Activated T-cell treated with anti-CD3 and anti-CD28 coated beads for 24 hours (primary cell): ENCODE measurements around the gene RRBP1.
"Not testable (repeated sequence)": the region's sequence is repeated elsewhere in the genome, so short reads cannot be mapped to it uniquely, and the experiment has no call there.

Experiments used
- DNase-seq: peaks from one replicate; pipeline ENCODE4 v3.0.0-alpha.2; 2020; ENCODE audit warnings: low read depth

The RRBP1 gene

DNA sequence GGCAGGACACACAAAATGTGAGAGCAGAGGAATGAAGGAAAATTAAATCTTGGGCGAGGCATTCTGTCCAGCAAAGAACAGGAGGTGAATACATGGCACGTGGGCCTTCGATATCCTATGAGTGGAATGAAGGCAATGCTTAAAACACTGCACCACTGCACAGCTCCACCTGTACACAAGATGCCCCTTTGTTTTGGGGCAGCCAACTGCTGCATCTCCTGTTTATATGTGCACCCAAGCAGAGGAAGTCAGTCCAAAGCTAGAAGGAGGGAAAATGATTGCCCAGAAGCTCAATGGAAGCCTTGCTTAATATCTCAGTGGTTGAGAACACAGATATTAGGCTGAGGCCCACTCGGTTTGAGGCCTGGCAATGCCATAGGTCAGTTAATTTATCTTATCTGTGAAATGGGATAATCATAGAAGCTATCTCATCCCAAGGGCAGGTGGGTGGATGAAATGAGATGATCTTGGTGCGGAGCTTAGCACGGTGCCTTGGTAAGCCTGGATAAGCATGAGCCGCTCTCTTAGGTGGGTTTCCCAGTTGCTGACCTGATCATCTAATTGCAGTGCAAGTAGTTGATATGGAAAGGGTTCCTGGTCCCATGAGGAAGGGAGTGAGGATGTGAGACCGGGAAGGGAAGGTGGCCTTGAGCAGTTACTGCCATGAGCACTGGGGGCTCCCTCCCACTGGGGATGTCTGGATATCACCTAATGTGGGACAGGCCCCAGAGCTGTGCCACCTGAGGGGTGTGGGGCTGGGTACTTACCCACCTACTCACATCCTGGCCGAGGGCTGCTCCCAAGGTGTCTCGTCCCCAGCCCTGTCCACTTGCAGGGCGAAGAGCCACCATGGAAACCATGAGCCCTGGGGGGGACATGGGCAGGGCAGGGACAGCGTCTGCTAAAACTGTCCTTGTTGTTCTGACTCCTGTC is 27.6 kb upstream of the RRBP1 start:
- no peak for DNase-seq

DNA sequence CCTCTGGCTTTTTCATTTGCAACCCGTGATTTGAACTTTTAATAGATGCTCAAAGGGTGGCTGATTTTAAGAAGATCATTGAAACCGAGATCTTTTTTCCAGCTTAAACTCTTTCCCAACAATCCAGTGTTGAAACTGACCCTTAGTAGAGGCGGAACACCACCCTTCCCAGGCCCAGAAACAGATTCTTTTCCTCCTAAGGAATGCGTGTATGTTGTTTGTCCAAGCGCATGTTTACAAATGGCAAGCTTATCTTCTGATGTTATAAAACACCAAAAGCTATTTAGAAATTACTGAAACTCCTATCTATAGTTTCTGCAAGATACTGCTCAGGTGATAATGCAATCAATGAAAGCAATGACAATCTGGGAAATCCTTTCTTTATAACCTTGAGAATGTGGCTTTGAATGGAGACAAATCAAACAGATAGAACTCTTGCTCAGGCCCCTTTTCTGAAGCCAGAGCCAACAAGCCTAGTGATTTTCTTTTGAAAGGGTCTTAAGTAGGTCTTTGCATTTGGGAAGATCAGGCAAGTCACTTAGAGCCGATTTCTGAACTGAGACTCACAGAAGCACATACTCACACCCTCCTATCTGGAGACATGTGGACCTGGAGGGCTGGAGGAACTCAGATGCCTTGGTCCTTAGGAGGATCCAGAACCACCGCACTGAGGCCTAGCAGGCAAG is 26.8 kb upstream of the RRBP1 start:
- no peak for DNase-seq

DNA sequence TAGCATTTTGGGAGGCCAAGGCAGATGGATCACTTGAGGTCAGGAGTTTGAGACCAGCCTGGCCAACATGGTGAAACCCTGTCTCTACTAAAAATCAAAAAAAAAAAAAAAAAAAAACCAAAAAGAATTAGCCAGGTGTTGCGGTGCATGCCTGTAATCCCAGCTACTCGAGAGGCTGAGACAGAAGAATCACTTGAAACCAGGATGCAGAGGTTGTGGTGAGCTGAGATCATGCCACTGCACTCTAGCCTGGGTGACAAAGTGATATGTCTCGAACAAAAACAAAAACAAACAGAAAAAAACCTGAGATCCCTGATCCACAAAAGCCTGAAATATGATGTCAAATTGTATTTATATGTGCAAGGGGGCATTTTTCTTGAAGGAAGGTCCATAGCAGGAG is 25.9 kb upstream of the RRBP1 start:
- DNase-seq = not testable (repeated sequence)

DNA sequence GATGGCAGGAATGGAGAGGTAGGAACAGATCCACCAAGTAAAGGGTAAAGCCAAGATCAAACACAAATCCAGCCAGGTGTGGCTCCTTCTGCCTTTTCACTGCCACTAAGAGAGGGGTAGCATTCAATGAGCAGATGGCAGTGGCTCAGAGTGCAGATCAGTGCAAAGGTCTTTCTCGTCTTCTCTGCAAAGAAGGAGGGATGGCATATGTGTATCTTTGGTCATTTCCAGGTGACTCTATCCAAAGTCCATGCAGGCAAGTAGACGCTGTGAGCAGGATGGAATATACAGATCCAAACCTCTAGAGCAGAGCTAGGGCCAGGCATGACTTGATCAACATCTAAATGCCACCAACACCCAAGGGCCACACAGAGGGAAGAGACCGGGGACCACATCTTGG is 24.6 kb upstream of the RRBP1 start:
- no peak for DNase-seq

DNA sequence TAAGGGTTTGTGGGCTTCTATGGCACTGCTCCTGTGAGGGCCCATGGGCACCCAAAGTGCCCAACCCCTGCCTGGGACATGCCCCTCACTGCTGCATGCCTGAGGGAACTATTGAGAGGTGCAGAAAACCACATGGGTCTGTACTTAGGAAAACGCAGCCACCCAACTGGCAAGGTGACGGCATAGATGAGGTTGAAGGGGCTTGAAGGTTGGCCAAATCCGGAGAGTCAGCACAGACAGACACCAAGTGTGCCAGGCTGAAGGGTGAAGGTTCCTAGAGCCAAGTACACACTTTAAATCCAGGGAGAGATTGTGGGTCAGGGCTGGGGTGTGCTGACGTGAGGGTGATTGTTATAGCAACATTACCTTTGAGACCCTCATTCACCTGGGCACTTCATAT is 23.9 kb upstream of the RRBP1 start:
- no peak for DNase-seq

DNA sequence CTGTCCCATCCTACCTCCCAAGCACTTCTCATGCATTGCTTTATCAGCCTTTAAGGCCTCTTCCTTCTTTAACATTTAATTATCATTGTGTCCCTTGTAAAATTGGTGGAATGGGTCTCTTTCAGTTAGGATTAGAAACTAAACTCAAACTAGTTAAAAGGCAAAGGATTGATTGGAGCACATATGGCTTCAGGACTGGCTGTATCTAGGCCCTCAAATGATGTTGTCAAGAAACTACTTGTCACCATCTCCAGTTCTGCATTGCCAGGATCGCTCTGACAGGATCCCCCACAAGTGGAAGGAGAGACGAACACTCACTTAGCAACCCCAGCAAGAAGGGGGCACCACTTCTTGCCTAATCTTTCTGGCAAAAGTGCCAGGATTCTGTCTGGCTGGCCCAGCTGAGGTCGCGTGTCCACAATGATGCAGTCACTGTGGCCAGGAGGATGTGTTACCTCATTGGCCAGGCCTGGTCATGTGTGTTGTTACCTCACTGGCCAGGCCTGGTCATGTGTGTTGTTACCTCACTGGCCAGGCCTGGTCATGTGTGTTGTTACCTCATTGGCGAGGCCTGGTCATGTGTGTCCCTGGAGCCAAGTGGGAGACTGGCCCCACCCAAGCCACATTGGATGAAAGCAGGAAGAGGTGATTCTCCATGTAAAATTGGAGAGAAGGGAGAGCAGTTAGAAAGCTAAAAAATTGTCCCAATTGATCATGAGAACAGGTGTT is 22.7 kb upstream of the RRBP1 start:
- DNase-seq = no peak

DNA sequence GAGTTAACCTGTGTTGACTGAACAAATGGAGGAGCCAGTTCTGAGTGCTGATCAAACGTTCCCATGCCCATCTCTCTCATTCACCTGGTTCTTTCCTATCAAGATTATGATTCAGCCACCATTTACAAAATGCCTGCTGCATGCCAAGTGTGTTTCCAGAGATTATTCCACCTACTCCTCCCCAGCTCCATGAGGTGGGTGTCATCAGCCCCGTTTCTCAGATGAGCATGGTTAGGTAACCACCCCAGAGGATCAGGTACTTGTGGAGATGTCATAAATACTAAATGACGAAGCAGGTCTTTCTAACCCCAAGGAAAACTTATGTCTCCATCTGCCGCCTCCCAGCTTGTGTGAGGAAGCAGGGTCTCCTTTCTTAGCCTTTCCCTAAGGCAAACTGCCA is 19.8 kb upstream of the RRBP1 start:
- DNase-seq = no peak

DNA sequence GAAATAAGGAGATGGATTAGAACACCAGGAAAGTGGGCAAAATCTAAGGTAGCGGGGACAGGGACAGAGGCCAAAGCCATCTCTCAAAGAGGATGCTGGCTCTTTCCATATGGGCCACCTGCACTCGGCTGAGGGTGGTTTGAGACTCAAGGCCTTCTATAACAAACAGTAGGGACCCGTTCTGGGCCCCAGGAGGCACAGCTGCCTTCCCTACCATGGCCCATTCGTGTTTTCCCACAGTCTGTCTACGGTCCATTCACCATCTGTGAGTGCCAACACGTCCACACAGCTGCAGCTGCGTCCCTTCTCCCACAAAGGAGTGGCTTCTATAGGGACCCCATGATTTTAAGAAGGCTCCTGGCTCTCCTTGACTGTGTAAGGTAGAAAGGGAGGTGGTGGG is 18.6 kb upstream of the RRBP1 start:
- DNase-seq = no peak

DNA sequence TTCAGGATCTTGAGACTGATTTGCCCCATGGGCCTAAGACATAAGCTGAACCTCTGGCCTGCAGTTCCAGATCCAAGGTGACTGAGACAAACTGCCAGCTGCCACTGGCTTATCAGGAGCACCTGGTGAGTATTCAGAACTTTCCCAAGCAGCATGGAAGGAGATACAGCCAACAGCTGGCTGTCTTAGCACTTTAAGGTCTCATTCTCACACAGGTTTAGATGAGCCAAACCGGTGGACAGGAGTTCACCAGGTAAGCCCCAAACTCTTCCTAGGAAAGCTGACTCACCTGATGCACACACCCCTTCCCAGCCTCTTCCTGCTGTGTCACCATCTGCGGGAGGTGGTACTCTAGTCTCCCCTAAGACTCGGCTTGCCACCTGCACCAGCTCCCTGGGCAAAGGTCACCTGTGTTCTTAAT is 17.9 kb upstream of the RRBP1 start, which contains the start of gene BANF2:
BANF2 (plus strand) TSS at position 36 of the 421 bp plus-strand sequence. CDS start 25,060 bp downstream, outside the sequence.
- DNase-seq = no peak

DNA sequence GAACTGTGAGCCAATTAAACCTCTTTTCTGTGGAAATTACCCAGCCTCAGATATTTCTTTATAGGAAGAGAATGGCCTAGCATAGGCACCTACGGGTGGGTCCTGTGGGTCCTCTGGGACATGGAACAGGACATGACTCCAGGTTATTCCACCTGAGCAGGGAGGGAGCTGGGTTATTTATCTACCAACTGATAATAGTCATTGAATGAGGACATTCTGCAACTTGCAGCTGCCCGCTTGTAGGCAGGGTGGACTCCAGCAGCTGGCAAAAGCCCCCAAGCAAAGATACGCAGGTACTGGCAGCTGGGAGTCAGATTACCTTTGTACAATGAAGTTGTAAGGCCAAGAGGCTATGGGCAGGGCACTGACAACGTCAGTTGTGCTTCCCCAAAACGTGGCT is 16.3 kb upstream of the RRBP1 start:
- DNase-seq = no peak

DNA sequence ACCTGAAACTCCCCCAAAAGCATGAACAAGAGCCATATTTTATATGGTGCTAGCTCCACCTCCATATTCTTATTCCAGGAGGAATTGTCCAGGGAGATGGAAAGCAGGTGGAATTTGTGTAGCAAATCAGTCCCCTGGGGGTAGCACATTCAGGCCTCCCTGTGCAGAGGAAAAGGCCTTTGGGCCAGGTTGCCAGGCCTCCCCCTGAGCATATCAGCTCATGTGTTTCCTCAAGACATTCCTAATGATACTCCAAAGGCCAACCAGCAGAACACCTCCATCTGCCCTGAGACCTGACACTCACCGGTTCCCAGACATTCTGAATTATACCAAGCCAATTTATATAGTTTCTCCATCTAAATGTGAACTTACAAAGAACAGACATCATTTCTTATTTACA is 15.1 kb upstream of the RRBP1 start:
- DNase-seq = no peak

DNA sequence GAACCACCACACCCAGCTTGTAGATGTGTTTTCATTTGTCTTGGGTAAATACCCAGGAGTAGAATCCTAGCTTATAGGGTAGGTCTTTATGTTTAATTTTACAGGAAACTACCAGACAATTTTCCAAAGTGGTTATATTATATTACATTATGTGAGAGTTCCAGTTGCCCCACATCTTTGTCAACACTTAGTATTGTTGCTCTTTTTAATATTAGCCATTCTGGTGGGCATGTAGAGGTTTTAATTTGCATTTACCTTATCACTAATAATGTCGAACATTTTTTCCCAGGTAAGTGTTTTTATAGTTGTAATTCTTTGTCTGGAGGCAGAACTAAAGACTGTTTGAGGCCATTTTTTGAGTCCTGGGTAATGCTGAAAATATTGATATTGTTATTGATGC is 14.2 kb upstream of the RRBP1 start:
- no peak for DNase-seq

DNA sequence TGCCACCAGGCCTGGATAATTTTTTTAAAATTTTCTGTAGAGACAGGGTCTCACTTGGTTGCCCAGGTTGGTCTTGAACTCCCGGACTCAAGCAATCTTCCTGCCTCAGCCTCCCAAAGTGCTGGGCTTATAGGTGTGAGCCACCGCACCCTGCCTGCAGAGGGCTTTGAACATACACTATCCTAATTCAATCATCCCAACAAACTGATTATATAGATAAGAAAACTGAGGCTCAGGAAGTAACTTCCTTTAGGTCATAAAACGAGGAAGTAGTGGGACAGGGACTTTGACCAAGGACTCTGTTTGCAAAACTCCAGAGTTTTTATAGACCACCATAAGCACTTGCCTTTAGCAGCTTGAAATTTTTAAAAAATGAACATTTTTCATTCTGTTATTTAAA is 12.7 kb upstream of the RRBP1 start:
- no peak for DNase-seq

DNA sequence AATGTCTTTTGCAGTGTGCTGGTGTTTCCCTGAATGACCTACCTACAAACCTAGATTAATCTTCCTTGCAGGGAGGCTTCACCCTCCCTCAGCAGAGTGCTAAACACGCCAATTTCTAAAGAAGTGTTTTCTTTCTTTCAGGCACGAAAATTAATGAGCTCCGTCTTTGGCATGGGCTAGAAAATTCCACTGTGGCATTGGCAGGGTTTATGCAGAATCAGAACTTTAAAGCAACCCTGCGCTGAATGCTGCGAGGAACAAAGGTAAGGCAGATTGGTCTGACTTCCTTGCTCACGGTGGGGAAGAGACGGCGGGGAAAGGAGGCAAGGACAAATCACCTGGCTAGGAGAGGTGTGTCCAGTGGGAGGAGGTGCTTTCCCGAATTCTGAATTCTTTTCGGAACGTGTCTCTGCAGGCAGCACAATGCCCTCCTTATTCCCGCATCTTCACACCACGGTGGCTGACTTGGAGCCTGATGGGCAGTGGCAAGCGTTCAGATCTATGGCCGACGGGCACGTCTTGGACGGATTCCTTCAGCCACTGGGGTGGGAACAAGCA is 11.5 kb upstream of the RRBP1 start:
- DNase-seq = no peak

DNA sequence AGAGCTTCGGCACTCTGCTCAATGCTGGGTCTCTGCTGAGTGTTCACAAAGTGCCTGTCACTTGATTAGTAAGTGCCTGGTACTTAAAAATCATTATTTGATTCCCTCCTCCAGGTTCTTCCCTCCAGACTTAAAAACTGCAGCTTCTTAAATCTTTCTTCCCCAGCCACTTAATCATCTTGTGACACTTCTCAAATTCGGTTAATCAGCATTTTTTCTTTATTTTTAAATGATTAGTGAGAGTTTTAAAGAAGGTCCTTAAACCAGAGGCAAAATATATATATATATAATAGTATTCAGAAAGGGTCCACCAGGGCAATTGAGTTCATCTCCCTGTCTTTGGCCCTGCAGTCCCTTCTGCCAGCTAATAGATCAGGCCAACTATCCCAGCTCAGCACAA is 9.7 kb upstream of the RRBP1 start:
- DNase-seq = no peak

DNA sequence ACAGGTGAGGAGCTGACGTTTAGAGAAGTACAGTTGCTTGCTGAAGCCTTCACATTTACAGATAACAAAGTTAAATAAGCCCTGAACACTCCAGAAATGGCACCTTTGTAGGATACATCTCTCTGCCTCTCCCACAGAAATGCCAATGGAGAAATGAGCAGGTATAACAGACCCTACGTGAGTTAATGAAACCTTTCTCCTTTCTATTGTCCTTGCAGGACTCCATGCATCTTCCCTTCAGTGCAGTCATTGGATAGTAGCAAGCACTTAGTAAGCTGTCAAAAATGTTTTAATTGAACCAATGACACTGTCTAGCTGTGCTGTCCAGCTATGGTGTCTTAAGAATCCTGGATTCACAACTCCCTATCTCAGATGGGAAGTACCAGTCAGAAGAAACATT is 8.1 kb upstream of the RRBP1 start:
- no peak for DNase-seq

DNA sequence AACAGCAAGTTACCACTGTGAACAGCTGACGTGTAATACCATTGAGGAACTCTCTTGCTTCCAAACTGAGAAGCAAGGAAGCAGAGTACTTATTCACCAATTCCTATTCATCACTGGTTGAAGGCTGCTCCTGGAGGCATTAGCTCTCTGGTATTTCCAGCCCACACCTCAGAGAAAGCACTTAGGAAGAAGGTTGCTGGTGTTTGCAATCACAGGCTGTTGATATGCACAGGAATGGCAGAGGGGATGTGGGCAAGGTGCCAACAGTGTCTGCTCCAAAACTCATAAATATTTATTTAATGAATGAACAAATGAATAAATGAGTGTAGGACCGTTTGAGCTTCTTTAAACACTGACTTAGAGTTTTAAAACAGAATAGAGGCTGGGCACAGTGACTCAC is 6.9 kb upstream of the RRBP1 start:
- DNase-seq = no peak

DNA sequence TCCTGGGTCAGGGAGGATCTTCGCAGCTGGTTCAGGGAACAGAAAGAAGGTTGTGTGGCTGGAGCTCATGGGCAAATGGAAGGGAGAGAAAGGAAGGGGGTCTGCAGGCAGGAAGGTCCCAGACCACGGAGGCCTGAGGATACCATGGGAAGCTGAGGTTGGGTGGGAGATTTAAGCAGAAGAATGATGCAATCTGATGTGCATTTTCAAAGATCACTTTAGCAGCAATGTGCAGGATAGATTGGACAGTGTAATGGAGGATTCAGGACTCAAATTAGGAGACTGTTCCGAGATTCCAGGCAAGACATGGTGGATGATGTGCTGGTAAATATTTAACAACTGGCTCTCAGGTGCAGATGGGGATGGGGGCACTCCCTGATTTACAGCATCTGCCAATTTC is 5.8 kb upstream of the RRBP1 start:
- no peak for DNase-seq

DNA sequence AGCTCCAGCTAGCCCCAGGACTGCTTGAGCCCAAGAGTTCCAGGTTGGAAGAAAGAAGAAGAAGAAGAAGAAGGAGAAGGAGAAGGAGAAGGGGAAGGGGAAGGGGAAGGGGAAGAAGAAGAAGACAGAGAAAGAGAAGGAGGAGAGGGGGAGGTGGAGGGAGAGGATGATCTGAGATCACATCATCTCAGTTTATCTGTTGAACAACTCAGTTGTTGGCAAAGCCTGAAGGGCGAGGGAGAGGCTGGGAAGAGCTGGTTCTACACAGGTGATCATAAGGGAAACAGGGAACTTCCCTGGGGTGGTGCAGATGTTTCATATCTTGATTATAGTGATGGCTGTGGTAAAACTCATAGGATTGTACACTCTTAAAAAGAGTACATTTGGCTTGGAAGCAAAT is 3.1 kb upstream of the RRBP1 start:
- DNase-seq = no peak

DNA sequence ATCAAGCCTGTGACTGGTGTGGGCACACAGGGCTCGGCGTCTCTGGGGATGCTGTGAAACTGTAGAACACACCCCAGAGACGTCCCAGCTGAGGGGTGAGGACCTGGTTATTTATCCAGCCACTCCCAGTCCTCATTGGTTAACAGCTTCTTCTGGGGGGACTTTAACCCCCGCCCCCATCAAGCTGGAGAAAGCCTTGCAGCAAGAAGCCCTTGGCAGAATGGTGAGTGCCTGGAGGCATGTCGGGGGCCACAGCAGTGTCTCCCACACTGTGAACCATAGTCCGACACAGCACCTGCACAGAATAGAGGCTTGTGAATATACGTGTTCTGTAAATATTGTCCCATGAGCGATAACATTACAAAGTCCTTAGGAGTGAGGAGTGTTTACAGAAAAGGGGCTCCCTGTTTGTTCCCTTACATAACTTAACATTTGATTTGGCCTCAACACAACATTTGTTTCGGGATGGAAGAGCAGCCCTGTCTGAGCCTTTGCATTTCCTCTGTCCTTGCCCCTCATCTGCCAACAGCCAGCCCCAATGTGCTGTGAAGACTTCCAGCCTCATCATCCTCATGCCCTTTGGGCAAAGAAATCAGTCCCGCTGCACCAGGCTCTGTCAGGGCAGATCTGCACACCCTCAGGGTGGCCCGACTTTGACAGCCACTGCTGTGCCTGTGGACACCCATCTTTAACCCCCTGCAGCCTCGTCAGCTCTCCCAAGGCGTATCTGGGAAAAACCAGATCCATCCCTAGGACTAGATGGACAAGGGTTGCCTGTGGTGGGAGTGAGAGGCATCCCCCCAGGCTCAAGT is 2.2 kb upstream of the RRBP1 start:
- no peak for DNase-seq

DNA sequence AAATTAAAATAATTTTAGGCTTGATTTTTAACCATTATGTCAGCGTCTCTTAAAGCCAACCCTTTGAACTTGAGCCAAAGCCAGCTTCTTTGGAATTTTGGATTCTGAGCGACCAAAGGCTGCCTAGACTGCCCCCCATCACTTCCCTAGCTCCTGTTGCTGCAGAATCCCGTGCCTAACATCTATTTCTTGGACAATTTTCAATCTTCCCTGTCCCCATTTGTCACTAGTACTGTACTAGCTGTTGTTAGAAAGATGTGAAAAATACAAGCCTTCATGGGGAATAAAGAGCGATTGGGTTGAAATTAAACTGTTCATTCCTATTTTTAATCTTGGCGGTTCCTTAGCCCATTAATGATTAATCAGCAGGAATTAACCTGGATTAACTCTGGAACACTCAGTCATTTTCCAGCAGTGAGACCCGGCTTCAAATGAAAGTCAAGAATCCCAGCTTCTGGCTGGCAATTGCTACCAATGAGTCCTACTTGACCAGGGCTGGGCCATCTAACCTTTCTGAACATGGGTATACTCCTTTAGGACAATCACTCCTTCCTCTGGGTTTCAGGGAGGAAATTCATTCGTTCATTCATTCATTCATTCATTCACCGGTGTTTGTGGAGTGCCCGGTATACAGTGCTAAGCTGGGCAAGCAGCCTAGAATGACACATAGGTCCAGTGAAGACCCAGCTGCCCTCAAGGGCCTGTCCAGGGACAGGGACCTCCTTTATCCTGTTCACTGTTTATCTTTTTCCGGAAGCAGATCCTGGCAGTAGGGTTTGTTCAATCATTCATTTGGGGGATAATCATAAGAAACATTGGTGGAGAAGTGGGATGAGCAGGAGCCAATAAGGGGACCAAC is 1.4 kb upstream of the RRBP1 start:
- DNase-seq = no peak
